Gastrocnemius medialis (tissue), 4 donors: ENCODE data around the gene INPP5J.

Experiments used
- CTCF ChIP-seq, 5 experiments: fragments of 450-650 bp in 3 of 5; fragments of 200-600 bp in 2 of 5; sonication (generic) in 2 of 5; IDR thresholded peaks in 4 of 5; conservative IDR thresholded peaks in 1 of 5; 1 replicate in 4 of 5; 2 replicates in 1 of 5; pipeline ENCODE4 v1.5.1; 2016 to 2019; ENCODE audit warnings: antibody characterized with exemption in 5 of 5, mild to moderate bottlenecking in 3 of 5, moderate library complexity in 3 of 5
- POLR2A ChIP-seq, 2 donors: fragments of 450-650 bp; IDR thresholded peaks; one replicate each; pipeline ENCODE4 v1.6.1; 2017; ENCODE audit warnings: antibody characterized with exemption in 2 of 2, mild to moderate bottlenecking in 2 of 2, moderate library complexity in 2 of 2

- TF ChIP-seq CTCF (IDR thresholded peaks at IDR 0.05 in 4 of 5, conservative IDR thresholded peaks at IDR 0.05 in 1 of 5), result no peak
- TF ChIP-seq POLR2A (IDR thresholded peaks at IDR 0.05), result no peak
These were observed 30.6 kb upstream of the INPP5J start for GRCh38 chr22:31092161-31092560.
